H1 (cell line): ENCODE results near the gene HBEGF. TPM values are rescaled to one million over a fixed set of nuclear protein-coding genes. Genes with fewer than 3 reads are reported as not detected.

Experiments used
- BACH1 ChIP-seq: IDR thresholded peaks from 2 replicates; pipeline ENCODE4 v1.6.1; 2012; ENCODE audit warnings: low read length, improper control_type of control experiment
- BCL11A ChIP-seq, 2 experiments: IDR thresholded peaks; one replicate each; pipeline ENCODE4 v1.6.1; 2011; ENCODE audit warnings: low read depth in 2 of 2, low read length in 2 of 2, mild to moderate bottlenecking in 2 of 2
- CBX5 ChIP-seq: fragments of 300-800, 300-1000 bp; sonication (generic); IDR thresholded peaks from 2 replicates; pipeline ENCODE4 v1.7.1; 2016; ENCODE audit warnings: antibody characterized with exemption, low read length, low read depth
- NRF1 ChIP-seq: IDR thresholded peaks from 2 replicates; pipeline ENCODE4 v1.6.1; 2011; ENCODE audit warnings: mild to moderate bottlenecking, low read depth, low read length, improper control_type of control experiment
- SAP30 ChIP-seq: fragments of 300-600 bp; sonication (generic); IDR thresholded peaks from 2 replicates; pipeline ENCODE4 v1.7.1; 2012; ENCODE audit warnings: low read length, moderate library complexity, mild to moderate bottlenecking, inconsistent platforms; ENCODE audit not compliant: insufficient read depth, insufficient replicate concordance
- TEAD4 ChIP-seq: IDR thresholded peaks from 2 replicates; pipeline ENCODE4 v1.6.1; 2012; ENCODE audit warnings: low read depth, low read length, inconsistent platforms, mixed read lengths
- YY1 ChIP-seq: IDR thresholded peaks from 2 replicates; pipeline ENCODE4 v1.6.1; 2011; ENCODE audit warnings: low read depth, mild to moderate bottlenecking, low read length
- polyA plus RNA-seq, 7 experiments: library from polyadenylated mRNA; depleted of rRNA in 3 of 7; stranded (reverse) in 5 of 7; unstranded in 2 of 7; fragments of >200 nt in 5 of 7; fragments of 200-250 nt in 2 of 7; gene quantifications; 1 replicate in 5 of 7; 2 replicates in 1 of 7; 4 replicates in 1 of 7; pipeline versions ENCODE4 v1.2.1 to v1.2.3, GENCODE V29; 2011 to 2013; ENCODE audit warnings: missing spikeins in 2 of 7, mixed read lengths in 2 of 7
- total RNA-seq: library from RNA; stranded (reverse); fragmentation: NEBNext Ultra II Directional; extraction: Animal tissue kit (Norgen Biotek cat#: 25700); gene quantifications from 2 replicates; pipeline ENCODE4 v1.2.1, GENCODE V29; 2021
- TF ChIP-seq, protein P1 (sequence below): fragments of 300-600 bp; sonication (generic); IDR thresholded peaks from 2 replicates; pipeline ENCODE4 v1.7.1; 2012; ENCODE audit warnings: low read length, moderate library complexity, mild to moderate bottlenecking, inconsistent platforms; ENCODE audit not compliant: insufficient replicate concordance
- TF ChIP-seq, protein P2 (sequence below): IDR thresholded peaks from 2 replicates; pipeline ENCODE4 v1.6.1; 2012; ENCODE audit warnings: inconsistent platforms
- TF ChIP-seq, protein P3 (sequence below): IDR thresholded peaks from 2 replicates; pipeline ENCODE4 v1.6.1; 2012; ENCODE audit warnings: inconsistent platforms

Gene HBEGF
- total and polyA plus RNA-seq, 2 of the 8 experiments (the other 6 are each of a cell fraction or from before 2014, with no cell fraction given) = 2.4 to 2.5 TPM

DNA sequence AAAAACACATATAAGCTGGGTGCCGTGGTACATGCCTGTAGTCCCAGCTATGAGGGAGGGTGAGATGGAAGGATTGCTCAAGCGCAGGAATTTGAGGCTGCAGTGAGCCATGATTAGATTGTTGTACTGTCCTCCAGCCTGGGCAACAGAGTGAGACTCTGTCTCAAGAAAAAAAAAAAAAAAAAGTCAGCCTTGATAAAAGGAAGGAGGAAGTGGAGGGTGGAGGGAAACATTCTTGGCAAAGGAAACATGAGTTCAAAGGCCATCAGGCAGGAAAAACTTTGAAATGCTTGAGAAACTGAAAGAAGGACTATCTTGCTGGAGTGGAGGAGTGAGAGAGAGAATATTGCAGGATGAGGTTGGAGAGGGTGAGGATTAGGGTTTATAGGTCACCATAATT lies 36.9 kb upstream of the HBEGF start (continued):
- TF ChIP-seq, protein P1, sequence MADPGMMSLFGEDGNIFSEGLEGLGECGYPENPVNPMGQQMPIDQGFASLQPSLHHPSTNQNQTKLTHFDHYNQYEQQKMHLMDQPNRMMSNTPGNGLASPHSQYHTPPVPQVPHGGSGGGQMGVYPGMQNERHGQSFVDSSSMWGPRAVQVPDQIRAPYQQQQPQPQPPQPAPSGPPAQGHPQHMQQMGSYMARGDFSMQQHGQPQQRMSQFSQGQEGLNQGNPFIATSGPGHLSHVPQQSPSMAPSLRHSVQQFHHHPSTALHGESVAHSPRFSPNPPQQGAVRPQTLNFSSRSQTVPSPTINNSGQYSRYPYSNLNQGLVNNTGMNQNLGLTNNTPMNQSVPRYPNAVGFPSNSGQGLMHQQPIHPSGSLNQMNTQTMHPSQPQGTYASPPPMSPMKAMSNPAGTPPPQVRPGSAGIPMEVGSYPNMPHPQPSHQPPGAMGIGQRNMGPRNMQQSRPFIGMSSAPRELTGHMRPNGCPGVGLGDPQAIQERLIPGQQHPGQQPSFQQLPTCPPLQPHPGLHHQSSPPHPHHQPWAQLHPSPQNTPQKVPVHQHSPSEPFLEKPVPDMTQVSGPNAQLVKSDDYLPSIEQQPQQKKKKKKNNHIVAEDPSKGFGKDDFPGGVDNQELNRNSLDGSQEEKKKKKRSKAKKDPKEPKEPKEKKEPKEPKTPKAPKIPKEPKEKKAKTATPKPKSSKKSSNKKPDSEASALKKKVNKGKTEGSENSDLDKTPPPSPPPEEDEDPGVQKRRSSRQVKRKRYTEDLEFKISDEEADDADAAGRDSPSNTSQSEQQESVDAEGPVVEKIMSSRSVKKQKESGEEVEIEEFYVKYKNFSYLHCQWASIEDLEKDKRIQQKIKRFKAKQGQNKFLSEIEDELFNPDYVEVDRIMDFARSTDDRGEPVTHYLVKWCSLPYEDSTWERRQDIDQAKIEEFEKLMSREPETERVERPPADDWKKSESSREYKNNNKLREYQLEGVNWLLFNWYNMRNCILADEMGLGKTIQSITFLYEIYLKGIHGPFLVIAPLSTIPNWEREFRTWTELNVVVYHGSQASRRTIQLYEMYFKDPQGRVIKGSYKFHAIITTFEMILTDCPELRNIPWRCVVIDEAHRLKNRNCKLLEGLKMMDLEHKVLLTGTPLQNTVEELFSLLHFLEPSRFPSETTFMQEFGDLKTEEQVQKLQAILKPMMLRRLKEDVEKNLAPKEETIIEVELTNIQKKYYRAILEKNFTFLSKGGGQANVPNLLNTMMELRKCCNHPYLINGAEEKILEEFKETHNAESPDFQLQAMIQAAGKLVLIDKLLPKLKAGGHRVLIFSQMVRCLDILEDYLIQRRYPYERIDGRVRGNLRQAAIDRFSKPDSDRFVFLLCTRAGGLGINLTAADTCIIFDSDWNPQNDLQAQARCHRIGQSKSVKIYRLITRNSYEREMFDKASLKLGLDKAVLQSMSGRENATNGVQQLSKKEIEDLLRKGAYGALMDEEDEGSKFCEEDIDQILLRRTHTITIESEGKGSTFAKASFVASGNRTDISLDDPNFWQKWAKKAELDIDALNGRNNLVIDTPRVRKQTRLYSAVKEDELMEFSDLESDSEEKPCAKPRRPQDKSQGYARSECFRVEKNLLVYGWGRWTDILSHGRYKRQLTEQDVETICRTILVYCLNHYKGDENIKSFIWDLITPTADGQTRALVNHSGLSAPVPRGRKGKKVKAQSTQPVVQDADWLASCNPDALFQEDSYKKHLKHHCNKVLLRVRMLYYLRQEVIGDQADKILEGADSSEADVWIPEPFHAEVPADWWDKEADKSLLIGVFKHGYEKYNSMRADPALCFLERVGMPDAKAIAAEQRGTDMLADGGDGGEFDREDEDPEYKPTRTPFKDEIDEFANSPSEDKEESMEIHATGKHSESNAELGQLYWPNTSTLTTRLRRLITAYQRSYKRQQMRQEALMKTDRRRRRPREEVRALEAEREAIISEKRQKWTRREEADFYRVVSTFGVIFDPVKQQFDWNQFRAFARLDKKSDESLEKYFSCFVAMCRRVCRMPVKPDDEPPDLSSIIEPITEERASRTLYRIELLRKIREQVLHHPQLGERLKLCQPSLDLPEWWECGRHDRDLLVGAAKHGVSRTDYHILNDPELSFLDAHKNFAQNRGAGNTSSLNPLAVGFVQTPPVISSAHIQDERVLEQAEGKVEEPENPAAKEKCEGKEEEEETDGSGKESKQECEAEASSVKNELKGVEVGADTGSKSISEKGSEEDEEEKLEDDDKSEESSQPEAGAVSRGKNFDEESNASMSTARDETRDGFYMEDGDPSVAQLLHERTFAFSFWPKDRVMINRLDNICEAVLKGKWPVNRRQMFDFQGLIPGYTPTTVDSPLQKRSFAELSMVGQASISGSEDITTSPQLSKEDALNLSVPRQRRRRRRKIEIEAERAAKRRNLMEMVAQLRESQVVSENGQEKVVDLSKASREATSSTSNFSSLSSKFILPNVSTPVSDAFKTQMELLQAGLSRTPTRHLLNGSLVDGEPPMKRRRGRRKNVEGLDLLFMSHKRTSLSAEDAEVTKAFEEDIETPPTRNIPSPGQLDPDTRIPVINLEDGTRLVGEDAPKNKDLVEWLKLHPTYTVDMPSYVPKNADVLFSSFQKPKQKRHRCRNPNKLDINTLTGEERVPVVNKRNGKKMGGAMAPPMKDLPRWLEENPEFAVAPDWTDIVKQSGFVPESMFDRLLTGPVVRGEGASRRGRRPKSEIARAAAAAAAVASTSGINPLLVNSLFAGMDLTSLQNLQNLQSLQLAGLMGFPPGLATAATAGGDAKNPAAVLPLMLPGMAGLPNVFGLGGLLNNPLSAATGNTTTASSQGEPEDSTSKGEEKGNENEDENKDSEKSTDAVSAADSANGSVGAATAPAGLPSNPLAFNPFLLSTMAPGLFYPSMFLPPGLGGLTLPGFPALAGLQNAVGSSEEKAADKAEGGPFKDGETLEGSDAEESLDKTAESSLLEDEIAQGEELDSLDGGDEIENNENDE = no peak
- TF ChIP-seq NRF1 (no peak), CBX5 (no peak), BACH1 (no peak), YY1 (no peak), SAP30 (no peak), TEAD4 (no peak), BCL11A (IDR thresholded peaks at IDR 0.05; ENCODE audit: low read depth in 2 of 2, low read length in 2 of 2) (no peak)
- TF ChIP-seq, protein P2, sequence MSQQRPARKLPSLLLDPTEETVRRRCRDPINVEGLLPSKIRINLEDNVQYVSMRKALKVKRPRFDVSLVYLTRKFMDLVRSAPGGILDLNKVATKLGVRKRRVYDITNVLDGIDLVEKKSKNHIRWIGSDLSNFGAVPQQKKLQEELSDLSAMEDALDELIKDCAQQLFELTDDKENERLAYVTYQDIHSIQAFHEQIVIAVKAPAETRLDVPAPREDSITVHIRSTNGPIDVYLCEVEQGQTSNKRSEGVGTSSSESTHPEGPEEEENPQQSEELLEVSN = no peak
- TF ChIP-seq, protein P3, sequence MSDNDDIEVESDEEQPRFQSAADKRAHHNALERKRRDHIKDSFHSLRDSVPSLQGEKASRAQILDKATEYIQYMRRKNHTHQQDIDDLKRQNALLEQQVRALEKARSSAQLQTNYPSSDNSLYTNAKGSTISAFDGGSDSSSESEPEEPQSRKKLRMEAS = no peak
